UCSD-AML1 (cell line): ENCODE measurements around the gene RBFOX1.

Source experiments
- DNase-seq: peaks from one replicate; lab custom pipeline; 2025; ENCODE audit not compliant: unreplicated experiment; lab: John Stamatoyannopoulos, UW

Gene RBFOX1

DNA sequence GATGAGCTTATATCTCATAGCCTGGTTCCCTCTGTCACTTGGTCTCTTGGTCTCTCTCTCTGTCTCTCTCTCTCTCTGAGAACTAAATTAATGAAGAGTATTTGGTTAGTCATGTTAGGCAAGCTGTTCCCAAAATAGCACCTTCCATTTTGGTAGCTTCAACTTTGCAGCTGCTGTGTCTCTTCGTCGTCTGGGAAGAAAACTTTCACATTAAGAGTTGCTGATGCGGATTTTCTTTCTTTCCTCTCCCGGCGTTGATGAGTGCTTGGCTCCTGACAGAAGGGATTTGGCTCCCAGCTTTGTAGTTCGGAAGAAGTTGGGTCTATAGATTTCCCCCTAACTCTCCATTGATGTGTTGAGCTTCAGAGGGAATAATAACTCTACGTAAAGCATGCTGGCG, at the start of gene RBFOX1:
TSS of gene RBFOX1 (plus strand) at position 235 of the 400 bp plus-strand sequence.
- DNase-seq, result no peak

DNA sequence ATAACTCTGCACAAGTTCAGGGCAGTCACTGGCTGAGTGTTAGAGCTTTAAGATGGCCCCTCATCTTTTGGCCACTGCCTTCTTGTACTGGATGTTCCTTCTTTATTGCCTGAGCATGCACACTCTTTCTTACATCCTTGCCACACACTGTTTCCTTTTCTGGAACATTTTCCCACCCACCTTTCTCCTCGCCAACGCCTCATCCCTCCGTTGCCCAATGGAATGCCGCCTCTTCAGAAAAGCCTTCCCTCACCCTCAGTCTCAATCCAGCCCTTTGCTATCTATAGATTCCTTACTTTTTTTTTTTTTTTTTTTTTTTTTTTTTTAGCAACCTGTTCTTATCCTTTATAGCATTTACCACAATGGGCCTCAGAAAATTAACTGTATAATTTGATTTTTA, 47.9 kb upstream of the RBFOX1 start:
- no peak for DNase-seq

DNA sequence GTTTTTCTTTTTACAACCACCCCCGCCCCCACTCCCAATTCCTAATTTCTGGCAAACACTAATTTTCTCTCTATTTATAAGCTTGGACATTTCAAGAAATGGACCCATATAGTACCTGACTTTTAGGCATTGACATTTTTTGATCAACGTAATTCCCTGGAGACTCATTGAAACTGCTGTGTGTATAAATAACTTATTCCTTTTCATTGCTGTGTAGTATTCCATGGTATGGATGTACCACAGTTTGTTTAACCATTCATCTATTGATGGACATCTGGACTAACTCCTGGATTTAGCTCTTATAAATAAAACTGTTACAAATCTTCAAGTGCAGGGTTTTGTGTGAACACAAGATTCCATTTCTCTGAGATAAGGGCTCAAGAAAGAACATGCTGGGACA, 47.1 kb upstream of the RBFOX1 start:
- no peak for DNase-seq

DNA sequence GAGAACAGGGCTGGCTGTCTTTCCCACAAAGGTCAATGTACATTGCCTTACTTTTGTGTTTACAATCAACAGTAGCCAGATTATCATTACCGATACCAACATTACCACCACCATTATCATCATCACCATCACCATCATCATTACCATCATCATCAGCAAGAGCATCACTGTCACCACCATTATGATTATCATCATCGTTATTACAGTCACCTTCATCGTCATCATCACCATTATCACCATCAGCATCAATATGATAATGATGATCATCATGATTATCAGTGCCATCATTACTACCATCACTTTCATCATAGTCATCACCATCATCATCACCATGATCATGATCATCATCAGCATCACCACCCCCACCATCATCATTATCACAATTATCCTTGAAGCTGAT, 43.3 kb upstream of the RBFOX1 start:
- no peak for DNase-seq

DNA sequence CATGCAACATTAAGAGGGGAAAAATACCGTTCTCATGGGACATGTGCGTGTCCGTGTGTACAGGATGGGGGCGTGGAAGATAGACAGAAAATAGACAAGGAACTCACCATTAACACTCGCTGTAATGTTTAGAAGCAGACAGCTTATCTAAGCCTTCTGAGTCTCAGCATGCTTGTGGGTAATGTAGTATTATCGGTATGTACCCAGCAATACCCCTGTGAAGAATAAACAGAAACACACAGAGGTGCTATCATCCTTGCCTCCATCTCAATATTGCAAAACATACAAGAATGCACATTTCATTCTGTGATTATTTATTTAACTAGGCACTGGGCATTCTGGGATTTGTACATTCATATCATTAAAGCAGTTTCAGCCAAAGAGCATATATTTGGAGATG, 42.0 kb upstream of the RBFOX1 start:
- DNase-seq, result no peak

DNA sequence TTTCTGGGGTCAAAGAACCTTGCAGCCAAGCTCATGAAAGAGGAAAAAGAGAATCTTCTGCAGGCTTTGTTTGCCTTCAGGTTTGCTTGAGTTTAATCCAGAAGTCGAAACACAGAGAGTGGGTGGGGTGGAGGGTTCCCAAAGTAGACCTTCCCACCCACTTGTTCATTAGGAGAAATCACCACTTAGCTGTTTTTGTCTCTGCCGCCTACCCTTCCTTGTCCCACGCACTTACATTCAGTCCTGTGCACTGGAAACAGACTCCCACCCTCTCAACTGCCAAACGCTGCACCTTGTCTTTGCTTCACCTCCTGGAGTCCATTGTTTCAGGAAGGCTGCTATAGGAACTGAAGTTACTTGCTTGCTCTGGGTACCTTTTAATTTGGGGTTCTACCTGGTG, 38.6 kb upstream of the RBFOX1 start:
- no peak for DNase-seq

DNA sequence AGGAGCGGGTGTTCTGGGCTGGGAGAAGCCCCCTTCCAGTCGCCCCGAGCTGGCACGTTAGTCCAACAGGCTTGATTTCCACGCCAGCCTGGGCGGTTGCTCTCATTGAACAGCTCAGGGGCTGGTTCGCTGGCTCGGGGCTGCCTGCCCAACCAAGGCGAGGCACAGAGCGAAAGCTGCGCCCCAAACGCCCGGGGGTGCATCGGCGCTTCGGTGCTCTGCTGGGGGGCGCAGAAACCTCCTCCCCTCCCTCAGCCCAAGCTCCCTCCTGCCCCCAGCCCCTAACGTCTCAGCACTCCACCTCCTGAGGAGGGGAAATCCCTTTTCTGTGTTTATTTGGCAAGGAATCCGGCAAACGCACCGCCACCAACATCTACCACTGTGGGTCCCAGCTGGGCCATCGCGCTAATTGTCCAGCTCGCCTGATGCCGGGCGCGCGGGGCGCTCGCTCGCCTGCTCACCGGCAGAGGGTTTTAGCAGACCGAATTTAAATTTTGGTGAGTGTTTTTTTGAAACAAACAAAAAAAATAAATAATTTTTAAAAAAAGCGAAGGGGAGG, 29.5 kb upstream of the RBFOX1 start:
- no peak for DNase-seq

DNA sequence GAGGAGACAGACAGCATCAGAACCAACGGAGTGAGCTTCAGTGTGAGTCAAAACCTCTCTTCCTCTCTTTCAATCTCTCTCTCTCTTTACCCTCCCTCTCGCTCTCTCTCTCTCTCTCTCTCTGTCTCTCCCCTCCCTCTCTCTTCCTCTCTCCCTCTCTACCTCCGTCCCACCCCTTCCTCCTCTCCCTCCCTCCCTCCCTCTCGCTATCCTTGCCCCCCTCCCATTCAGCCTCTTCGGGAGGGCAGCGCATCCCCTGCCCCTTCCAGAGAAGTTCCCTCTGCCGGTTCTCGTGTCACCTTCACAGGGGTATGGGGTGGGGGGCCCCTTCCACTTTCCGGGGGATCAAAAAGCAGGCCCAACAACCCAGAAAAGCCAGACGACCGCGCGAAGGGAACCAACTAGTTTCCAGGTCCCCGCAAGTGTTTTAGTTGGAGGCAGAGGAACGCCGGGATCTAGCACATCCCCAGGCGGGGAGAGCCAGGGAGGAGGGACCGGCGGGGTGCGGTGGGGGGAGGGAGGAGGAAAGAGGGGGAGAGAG, 28.9 kb upstream of the RBFOX1 start:
- DNase-seq, result no peak

DNA sequence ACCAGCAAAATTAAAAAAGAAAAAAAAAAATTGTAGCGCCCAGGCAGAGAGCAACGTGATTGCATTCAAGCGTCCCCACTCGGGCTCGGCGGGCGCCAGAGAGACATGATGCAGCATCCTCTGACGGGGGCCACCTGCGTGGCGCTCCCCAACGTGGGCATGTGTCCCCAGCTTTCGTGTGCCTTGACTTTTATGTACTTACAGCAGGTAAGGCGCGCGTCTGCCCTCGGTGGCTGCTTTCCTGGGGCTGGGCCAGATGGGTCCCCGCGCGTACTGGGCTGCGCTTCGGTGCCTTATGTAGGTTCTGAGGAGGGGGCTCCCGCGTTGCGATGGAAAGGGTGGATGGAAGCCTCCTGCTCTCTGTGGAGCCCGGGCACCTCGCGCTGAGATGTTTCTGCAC, 28.4 kb upstream of the RBFOX1 start:
- DNase-seq, result no peak

DNA sequence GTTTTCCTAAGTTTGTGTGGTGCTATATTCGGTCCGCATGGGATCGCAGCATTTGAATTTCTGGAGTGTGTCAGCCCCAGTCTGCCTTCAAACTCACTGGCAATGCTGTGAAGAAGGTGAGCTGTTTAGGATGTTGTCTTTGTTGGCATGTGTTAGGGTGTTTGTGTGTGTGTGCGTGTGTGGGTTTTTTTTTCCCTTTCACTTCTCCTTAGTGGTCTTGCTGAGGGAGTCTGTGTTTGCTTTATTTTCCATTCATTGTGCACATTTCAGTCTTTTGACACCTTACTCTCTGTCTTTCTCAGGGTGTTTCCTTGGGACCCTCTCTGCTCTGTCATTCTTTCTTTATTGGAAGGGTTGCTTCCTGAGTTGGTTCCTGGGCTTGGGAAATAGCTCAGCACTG, 27.7 kb upstream of the RBFOX1 start:
- DNase-seq, result no peak

DNA sequence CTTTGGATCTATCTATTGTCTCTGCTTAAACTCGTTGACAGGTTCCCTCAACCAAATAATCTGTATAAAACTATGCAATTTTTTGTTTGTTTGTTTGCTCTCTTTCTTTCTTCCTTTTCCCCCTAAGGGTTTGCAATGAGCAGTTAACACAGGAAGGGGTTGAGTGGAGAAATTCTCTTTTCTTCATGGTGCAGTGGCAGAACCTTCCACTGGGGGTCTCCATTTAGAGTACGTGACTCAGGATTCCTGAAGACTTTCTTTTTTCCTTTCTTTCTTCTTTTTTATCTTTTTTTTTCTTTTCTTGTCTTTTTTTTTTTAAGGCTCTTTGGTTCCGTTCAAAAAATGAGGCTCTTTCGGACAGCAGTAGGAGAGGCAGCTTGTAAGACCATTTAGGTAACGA, 19.5 kb upstream of the RBFOX1 start:
- DNase-seq, result no peak

DNA sequence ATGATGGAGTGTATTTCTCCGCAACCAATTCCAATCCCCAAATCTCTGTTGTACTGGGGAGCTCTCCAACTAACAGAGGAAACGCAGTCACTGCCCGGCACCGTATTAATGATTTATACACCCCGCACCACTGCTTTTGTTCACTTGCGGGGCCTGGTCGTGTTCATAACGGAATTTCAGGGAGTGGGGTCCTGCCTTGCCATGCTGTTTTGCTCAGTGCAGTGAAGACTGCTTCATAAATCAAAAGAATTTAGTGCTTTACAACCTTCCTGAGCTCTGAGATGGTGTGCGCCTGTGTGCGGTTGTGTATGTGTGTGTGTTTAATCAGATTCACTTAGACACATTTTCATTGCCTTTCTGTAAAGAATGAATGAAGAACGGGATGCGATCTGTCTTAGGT, 18.5 kb upstream of the RBFOX1 start:
- no peak for DNase-seq

DNA sequence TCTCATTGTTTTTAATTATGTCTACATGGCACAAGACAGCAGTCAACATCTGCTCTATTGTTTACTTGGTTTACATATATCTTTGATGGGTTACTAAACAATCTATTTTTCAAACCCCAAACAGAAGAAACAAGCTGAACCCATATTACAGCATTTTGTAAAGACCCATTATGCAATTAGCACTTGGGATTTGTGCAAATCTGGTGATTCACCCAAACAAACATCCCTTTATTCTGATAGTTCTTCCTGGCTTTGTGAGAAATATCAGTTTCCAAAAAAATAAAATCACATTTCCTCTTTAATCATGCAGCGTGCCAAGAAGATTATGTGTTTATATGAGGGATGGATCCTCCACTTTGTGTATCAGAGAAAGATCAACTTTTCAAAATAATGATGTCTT, 16.8 kb upstream of the RBFOX1 start:
- no peak for DNase-seq

DNA sequence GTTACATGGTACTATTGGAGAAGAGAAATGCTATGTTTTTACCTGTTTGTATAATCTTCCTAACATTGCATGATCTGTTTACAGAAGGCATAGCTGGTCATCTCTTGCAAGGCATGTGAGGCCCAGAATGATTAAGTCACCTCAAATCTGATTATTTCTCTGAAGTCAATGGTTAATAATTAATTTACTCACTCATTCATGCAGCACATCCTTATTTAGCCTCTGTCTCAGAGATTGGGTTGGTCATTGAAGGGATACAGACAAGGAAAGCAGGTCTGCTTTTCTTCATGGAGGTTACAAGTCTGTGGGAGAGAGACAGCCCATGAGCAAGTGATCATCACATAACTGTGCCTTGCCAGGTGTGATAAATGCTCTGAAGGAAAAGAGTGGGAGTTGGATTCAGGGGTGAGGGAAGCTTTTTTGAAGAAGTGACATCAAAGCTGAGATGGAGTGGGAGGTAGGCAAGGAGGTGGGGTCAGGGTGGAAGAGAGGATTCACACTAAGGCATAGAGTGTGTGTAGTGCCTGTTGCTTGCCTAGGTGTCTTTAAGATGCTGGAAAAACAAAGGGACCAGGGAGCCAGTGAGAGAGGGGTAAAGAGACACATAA, 16.3 kb upstream of the RBFOX1 start:
- DNase-seq, result no peak

DNA sequence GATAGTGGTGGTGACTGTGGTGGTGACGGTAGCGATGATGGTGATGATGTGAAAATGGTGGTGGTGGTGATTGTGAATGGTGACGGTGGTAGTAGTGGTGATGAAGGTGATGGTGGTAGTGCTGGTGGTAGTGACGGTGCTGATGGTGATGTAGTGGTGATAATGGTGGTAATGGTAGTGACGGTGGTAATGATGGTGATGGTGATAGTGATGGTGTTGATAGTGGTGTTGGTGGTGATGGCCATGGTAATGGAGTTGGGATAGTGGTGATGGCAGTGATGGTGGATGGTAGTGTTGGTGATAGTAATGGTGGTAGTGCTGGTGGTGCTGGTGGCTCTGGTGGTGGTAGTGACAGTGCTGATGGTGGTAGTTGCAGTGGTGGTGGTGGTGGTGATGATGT, 14.7 kb upstream of the RBFOX1 start:
- no peak for DNase-seq

DNA sequence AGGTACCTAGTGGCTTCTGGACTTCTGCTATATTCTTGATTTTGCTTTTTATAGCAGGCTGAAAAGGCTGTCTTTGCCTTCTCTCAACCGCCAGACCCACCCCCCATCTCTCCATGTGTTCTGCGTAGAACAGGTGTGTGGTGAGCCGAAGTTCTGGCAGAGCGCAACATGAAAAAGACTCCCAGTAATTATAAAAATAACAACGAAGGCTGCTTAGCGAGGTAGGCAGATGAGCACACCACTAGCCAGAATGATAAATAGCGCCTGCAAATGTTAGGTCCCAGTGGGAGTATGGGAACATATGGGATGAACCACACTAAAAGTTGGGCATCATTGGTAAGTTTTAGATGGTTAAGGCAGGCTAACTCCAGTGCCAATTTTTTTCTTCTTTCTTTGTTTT, 14.0 kb upstream of the RBFOX1 start:
- no peak for DNase-seq

DNA sequence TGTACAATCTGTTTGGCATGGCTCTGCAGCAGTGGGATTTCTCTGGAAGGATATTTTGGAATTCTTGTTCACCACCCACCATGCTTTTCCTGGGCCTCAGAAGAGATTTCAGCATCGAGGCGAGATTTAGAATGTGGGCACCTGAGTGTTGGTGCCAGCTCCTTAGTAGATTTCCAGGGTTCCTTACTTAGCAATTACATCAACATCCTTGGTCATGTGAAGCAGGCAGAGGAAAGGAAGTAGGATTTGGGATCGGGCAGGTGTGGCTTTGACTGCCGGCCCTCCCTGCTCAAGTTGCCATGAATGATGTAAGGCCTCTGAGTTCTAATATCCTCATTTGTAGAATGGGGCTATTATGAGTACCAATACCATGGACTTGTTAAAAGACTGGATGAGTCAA, 13.1 kb upstream of the RBFOX1 start:
- no peak for DNase-seq

DNA sequence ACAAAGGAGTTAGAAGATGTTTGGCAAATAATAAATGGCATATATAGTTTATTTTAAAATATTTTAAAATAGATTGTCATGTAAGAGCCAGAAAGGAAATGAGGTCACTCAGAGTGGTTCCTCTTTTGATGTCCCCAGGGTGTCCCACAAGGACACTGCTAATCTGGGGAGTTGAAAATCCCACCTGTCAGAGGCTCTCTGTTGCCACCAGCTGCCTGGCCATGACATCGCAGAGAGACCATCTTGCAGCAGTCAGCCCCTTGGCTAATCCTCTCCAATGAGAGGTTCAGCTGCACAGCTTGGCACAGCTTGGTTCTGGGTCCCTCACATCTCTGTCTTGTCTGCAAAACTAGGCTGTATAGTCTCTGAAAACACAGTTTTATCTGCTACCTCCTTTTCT, 11.0 kb upstream of the RBFOX1 start:
- DNase-seq, result no peak

DNA sequence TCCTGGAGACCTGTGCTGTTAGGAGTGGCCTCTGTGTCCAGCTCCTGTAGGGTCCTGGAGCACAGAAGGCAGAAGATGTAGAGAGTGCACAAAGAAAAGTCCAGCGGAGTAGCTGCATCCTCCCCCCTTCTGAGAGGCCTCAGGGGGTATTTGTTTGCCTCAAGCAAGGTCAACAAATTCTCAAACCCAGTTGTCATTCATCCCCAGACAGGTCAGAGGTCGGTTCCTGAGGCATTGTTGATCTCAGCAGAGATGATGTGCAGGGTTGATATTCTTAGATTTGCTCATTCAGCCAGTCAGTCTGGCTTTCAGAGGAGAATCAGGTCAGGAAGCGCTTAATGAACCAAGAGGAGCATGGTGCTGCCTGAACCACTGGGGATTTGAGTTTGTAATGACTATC, 8.3 kb upstream of the RBFOX1 start:
- no peak for DNase-seq

DNA sequence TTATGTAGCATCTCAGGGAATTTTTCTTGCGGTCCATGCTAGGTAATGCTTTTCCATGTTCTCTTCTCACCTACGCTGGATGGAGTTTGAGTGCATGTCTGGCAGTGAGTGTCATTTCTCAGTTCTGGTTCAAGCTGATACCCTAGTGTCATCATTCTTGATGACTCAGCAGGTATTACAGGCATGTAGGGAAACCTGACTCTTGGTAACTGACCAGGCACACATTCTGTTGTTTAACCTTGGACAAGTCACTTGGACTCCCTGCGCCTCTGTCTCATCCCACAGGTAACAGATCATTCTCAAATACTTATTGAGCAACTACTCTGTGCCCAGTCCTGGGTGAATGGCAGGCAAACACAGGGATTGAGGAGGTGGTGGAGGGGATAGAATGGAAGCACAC, 6.8 kb upstream of the RBFOX1 start:
- no peak for DNase-seq

DNA sequence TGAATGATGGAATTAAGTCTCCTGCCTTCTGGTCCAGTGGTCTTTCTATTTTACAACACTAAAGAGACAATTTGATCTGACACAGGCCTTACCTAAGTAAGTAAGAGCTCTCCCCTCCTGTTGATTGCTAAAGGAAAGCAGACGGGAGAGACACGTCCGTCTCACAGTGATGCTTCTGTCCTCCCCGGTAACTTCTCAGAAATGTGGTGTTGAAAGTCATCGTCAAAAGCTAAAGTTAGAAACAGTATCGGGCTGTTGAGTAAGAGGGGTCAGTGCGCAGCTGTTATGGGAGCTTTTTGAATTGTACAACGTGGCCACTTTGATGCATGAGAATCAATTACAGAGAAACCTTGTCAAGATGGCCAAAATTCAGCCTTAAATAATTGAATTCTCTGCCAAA, 1.9 kb upstream of the RBFOX1 start:
- no peak for DNase-seq

DNA sequence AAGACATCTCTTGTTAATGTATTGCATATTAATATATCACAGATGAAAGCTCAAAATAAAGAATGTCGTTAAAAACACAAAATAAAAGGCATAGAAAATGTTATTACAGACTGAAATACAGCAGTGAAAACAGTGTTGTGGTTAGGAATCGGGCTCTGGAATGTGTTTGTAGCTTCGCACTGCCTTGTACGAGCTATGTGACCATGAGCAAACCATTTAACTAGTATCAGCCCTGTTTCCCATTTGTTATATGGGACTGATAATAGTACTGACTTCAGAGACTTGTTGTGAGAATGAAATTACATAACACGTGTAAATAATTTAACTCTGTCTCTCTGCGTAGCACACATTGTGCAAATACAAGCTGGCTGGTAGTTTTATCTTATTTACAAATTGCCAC, 648 bp upstream of the RBFOX1 start:
- DNase-seq, result no peak

DNA sequence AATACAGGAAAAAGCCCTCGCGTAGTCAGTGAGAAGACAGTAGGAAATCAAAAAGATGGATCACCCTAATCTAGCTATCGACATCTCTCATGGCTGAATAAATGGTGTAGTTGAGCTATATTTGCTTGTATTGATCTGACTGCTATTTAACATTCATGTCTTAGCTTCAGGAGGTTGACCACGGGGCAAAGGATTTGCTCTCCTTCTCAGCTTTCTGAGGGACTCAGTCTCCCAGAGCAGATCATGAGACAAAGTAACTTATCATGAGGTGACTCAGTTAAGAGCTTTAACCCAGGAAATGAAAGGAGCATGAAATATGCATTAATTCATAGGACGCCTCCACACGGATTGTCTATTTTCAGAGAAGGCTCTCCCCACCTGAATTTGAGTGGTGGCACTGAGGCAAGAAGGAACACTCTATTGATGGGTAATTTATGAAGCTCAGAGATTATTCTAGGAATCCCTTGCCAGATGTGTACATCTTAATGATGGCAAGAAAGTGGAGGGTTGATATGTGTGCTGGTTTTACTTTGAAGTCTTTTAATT, 608 bp downstream of the RBFOX1 start:
- no peak for DNase-seq
